ENCODE measurements around the gene TRABD2A. TPM values are rescaled to one million over a fixed set of nuclear protein-coding genes. Genes with fewer than 3 reads are reported as not detected.

Gene TRABD2A
- total RNA-seq, 3 donors from 2014 or later (not counting 1 experiment from before 2014, with no cell fraction given) = 1.4 to 6.3 (median 6.3) TPM

DNA sequence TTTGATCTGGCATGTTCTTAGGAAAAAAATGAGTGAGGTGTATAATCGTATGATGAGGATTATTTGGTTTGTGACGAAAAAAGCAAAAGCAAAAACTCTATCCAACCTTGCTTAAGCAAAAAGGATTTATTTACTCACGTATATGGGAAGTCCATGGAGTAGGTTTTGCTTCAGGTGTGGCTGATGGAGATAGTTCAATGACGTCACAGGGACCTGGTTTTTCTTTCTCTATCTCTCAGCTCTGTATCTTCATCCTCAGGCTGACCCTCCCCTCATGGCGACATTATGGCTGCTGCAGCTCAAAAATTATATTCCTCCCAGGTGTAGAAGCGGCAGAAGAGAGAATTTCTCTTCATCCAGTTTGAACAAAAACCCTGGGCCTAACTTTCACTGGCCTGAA lies 33.5 kb upstream of the TRABD2A start:
- Mint-ChIP-seq H3K9me3 (peaks cover 7 to 8% of the 10 kb centered on the region in 2 donors), H3K4me1 (peaks cover 8 to 14% of the 10 kb centered on the region in 2 donors), H3K27me3 (ENCODE audit: low read depth in 2 of 2) (no peaks in the 10 kb centered on the region), H3K4me3 (no peak overlapping the region), H3K36me3 (no peaks in the 10 kb centered on the region), H3K27ac (no peak overlapping the region)
- peaks cover 5% of the 10 kb centered on the region for H3K9me3 ChIP-seq (ENCODE audit: control insufficient read depth, insufficient read depth, low read length)
- ATAC-seq (no peak), DNase-seq (no peak)
- no peak overlapping the region for H3K4me3 ChIP-seq (ENCODE audit: low read length)
- 92% methylated on average over 3 of the region's 6 CpGs for WGBS (ENCODE audit: insufficient coverage)
- no peaks in the 10 kb centered on the region for H3K36me3 ChIP-seq (ENCODE audit: control insufficient read depth, insufficient read depth, low read length)
- H3K27me3 ChIP-seq (ENCODE audit: control insufficient read depth, insufficient read depth, low read length) = no peaks in the 10 kb centered on the region
- TF ChIP-seq, protein P1, sequence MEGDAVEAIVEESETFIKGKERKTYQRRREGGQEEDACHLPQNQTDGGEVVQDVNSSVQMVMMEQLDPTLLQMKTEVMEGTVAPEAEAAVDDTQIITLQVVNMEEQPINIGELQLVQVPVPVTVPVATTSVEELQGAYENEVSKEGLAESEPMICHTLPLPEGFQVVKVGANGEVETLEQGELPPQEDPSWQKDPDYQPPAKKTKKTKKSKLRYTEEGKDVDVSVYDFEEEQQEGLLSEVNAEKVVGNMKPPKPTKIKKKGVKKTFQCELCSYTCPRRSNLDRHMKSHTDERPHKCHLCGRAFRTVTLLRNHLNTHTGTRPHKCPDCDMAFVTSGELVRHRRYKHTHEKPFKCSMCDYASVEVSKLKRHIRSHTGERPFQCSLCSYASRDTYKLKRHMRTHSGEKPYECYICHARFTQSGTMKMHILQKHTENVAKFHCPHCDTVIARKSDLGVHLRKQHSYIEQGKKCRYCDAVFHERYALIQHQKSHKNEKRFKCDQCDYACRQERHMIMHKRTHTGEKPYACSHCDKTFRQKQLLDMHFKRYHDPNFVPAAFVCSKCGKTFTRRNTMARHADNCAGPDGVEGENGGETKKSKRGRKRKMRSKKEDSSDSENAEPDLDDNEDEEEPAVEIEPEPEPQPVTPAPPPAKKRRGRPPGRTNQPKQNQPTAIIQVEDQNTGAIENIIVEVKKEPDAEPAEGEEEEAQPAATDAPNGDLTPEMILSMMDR (IDR thresholded peaks at IDR 0.05) = no peak
- intact Hi-C loops (cut with micrococcal nuclease) = no loop called here
- H3K27ac ChIP-seq (ENCODE audit: low read length) = no peak overlapping the region
- peaks cover 8% of the 10 kb centered on the region for H3K4me1 ChIP-seq (ENCODE audit: control insufficient read depth, insufficient read depth, low read length)

- Mint-ChIP-seq H3K9me3 (peaks cover 12 to 13% of the 10 kb centered on the region in 2 donors), H3K4me1 (peaks cover 15 to 22% of the 10 kb centered on the region in 2 donors), H3K36me3 (no peaks in the 10 kb centered on the region), H3K4me3 (no peak overlapping the region), H3K27me3 (ENCODE audit: low read depth in 2 of 2) (no peaks in the 10 kb centered on the region), H3K27ac (no peak overlapping the region)
- TF ChIP-seq, protein P1 (IDR thresholded peaks at IDR 0.05) = no peak
- DNase-seq = no peak
- Histone ChIP-seq H3K27ac (ENCODE audit: low read length) (no peak overlapping the region), H3K4me3 (ENCODE audit: low read length) (no peak overlapping the region), H3K27me3 (ENCODE audit: control insufficient read depth, insufficient read depth, low read length) (no peaks in the 10 kb centered on the region), H3K4me1 (ENCODE audit: control insufficient read depth, insufficient read depth, low read length) (peaks cover 18% of the 10 kb centered on the region), H3K36me3 (ENCODE audit: control insufficient read depth, insufficient read depth, low read length) (no peaks in the 10 kb centered on the region), H3K9me3 (ENCODE audit: control insufficient read depth, insufficient read depth, low read length) (peaks cover 14% of the 10 kb centered on the region)
- intact Hi-C loops (cut with micrococcal nuclease) = no loop called here
- 100% methylated on average over 4 of the region's 4 CpGs for WGBS (ENCODE audit: insufficient coverage)
- no peak for ATAC-seq
Observed at GRCh38 chr2:84912984-84913383, 32.1 kb upstream of the TRABD2A start.

DNA sequence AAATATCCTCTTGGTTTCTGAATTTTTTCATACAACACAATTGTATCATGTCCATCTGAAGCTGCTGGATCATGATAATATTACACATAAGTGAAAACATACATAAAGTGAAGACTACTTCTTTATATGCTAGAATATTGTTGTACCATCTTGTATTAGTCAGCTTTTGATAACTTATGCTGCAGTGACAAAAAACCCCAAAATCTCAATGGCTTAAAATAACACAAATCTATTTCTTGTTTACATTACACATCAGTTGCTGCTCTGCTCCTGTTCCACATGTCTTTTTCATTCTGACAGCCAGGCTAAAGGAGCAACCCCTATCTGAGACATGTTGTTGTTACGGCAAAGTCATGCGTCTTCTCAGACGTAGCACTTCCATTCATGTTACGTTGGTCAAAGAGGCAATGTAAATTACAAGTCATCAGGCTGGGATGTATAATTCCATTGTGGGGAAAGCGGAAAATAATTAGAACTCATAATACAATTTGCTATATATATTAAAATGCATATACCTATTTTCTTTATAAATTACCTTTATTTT lies 30.3 kb upstream of the TRABD2A start:
- no peaks in the 10 kb centered on the region for H3K36me3 Mint-ChIP-seq
- no peak for DNase-seq
- no peak overlapping the region for H3K27ac Mint-ChIP-seq
- H3K36me3 ChIP-seq (ENCODE audit: control insufficient read depth, insufficient read depth, low read length) = no peaks in the 10 kb centered on the region
- peaks cover 34% of the 10 kb centered on the region for H3K4me1 ChIP-seq (ENCODE audit: control insufficient read depth, insufficient read depth, low read length)
- no peak overlapping the region for H3K4me3 ChIP-seq (ENCODE audit: low read length)
- 94% methylated on average over 4 of the region's 5 CpGs for WGBS (ENCODE audit: insufficient coverage)
- no peak for ATAC-seq
- H3K27ac ChIP-seq (ENCODE audit: low read length) = no peak overlapping the region
- intact Hi-C loops (cut with micrococcal nuclease) = no loop called here
- no peak overlapping the region for H3K4me3 Mint-ChIP-seq
- H3K27me3 ChIP-seq (ENCODE audit: control insufficient read depth, insufficient read depth, low read length) = no peaks in the 10 kb centered on the region
- TF ChIP-seq, protein P1 (IDR thresholded peaks at IDR 0.05) = no peak
- no peaks in the 10 kb centered on the region for H3K27me3 Mint-ChIP-seq (ENCODE audit: low read depth in 2 of 2)
- H3K9me3 Mint-ChIP-seq = peaks cover 12 to 13% of the 10 kb centered on the region in 2 donors
- H3K9me3 ChIP-seq (ENCODE audit: control insufficient read depth, insufficient read depth, low read length) = peaks cover 14% of the 10 kb centered on the region
- peaks cover 24 to 40% of the 10 kb centered on the region in 2 donors for H3K4me1 Mint-ChIP-seq

All from natural killer cell (primary cell).